Sigmoid colon (tissue), 7 donors: ENCODE results near the gene CNTLN. TPM values are rescaled to one million over a fixed set of nuclear protein-coding genes. Genes with fewer than 3 reads are reported as not detected.
"Not testable (repeated sequence)": the region's sequence is repeated elsewhere in the genome, so short reads cannot be mapped to it uniquely, and the experiment has no call there.

Experiments
- DNase-seq: peaks from one replicate; pipeline ENCODE4 v3.0.0-alpha.2; 2019
- H3K27ac ChIP-seq, 4 donors: fragments of 200-600 bp; sonication (generic); one replicate each; pipeline ENCODE4 v1.5.1; 2016 to 2019; ENCODE audit warnings: mild to moderate bottlenecking in 1 of 4
- H3K27me3 ChIP-seq, 3 donors: fragments of 200-600 bp; sonication (generic); one replicate each; pipeline ENCODE4 v1.5.1; 2019; ENCODE audit warnings: mild to moderate bottlenecking in 1 of 3
- H3K36me3 ChIP-seq, 4 donors: fragments of 200-600 bp; sonication (generic); one replicate each; pipeline ENCODE4 v1.5.1; 2016 to 2019
- H3K4me1 ChIP-seq, 4 donors: fragments of 200-600 bp; sonication (generic); one replicate each; pipeline ENCODE4 v1.5.1; 2017 to 2019
- H3K4me3 ChIP-seq, 4 donors: fragments of 200-600 bp; sonication (generic); one replicate each; pipeline ENCODE4 v1.5.1; 2017 to 2019; ENCODE audit warnings: mild to moderate bottlenecking in 2 of 4, moderate library complexity in 1 of 4
- H3K9me3 ChIP-seq, 4 donors: fragments of 200-600 bp in 3 of 4; sonication (generic) in 3 of 4; one replicate each; pipeline versions ENCODE4 v1.5.1 to v1.6.1; 2013 to 2019
- CTCF ChIP-seq, 4 experiments: fragments of 450-650 bp in 3 of 4; fragments of 200-600 bp in 1 of 4; IDR thresholded peaks; one replicate each; pipeline ENCODE4 v1.5.1; 2016 to 2019; ENCODE audit warnings: antibody characterized with exemption in 4 of 4, mild to moderate bottlenecking in 3 of 4, moderate library complexity in 2 of 4
- EP300 ChIP-seq, 4 donors: sonication (generic); formaldehyde crosslinking; IDR thresholded peaks; one replicate each; pipeline ENCODE4 v1.6.1; 2017; ENCODE audit warnings: antibody characterized with exemption in 4 of 4
- POLR2A ChIP-seq, 2 donors: fragments of 450-650 bp; IDR thresholded peaks; one replicate each; pipeline ENCODE4 v1.6.1; 2016; ENCODE audit warnings: antibody characterized with exemption in 2 of 2, mild to moderate bottlenecking in 2 of 2, moderate library complexity in 2 of 2
- POLR2AphosphoS5 ChIP-seq, 4 donors: sonication (generic); formaldehyde crosslinking; IDR thresholded peaks; one replicate each; pipeline ENCODE4 v1.6.1; 2017; ENCODE audit warnings: antibody characterized with exemption in 4 of 4
- WGBS, 2 donors: extraction: QIAGEN DNeasy Blood & Tissue Kit; methylation state at CpG; one replicate each; pipeline ENCODE4 v1.1.7; 2013; 5-methylcytosine and 5-hydroxymethylcytosine counted together
- intact Hi-C: fragments of 100-400 bp; cut with DNase I; formaldehyde crosslinking; loops from one replicate; pipeline ENCODE4 v1.15.1; 2023
- polyA plus RNA-seq, 3 donors: library from polyadenylated mRNA; stranded (reverse); fragments of 200-250 nt; gene quantifications; one replicate each; pipeline ENCODE4 v1.2.3, GENCODE V29; 2013
- total RNA-seq, 4 donors: library from RNA; depleted of rRNA; stranded (reverse); fragments of >200 nt; gene quantifications; one replicate each; pipeline ENCODE4 v1.1.0, GENCODE V29; 2016
- donor health status: healthy with polysubstance abuse.
- donor health status: Bipolar disorder and iron deficiency.
- donor health status: healthy.

Gene CNTLN
- total and polyA plus RNA-seq, 7 donors = 0.92 to 22.4 (median 12.1) TPM

- Histone ChIP-seq H3K9me3 (no peaks in the 10 kb centered on the region), H3K4me3 (no peak overlapping the region), H3K4me1 (no peaks in the 10 kb centered on the region), H3K27me3 (no peaks in the 10 kb centered on the region), H3K36me3 (peaks cover 0 to 5% (median 0%) of the 10 kb centered on the region in 4 donors), H3K27ac (no peak overlapping the region)
- TF ChIP-seq POLR2AphosphoS5 (IDR thresholded peaks at IDR 0.05) (no peak), CTCF (IDR thresholded peaks at IDR 0.05) (no peak), EP300 (IDR thresholded peaks at IDR 0.05) (no peak), POLR2A (IDR thresholded peaks at IDR 0.05) (no peak)
- intact Hi-C loops = no loop called here
- no peak for DNase-seq
- WGBS, 2 donors = 0% methylated on average over 1 of the region's 1 CpG
Measured at GRCh38 chr9:17389026-17389425, 254.2 kb downstream of the CNTLN start.

- H3K27ac ChIP-seq = no peak overlapping the region
- no peaks in the 10 kb centered on the region for H3K4me1 ChIP-seq
- intact Hi-C loops = no loop called here
- WGBS, 2 donors = 71 to 76% methylated on average over 7 of the region's 7 CpGs
- H3K9me3 ChIP-seq = no peaks in the 10 kb centered on the region
- no peak for TF ChIP-seq POLR2AphosphoS5 (IDR thresholded peaks at IDR 0.05)
- no peak for TF ChIP-seq POLR2A (IDR thresholded peaks at IDR 0.05)
- TF ChIP-seq EP300 (IDR thresholded peaks at IDR 0.05) = no peak
- no peak for DNase-seq
- H3K27me3 ChIP-seq = no peaks in the 10 kb centered on the region
- peaks cover 0 to 19% (median 3%) of the 10 kb centered on the region in 4 donors for H3K36me3 ChIP-seq
- no peak overlapping the region for H3K4me3 ChIP-seq
Measured at GRCh38 chr9:17394881-17395510, 260.2 kb downstream of the CNTLN start.

- H3K27me3 ChIP-seq, H3K9me3 ChIP-seq, intact Hi-C loops, DNase-seq, H3K27ac ChIP-seq, H3K4me1 ChIP-seq, H3K4me3 ChIP-seq: not testable (repeated sequence)
- H3K36me3 ChIP-seq = peaks cover 0 to 19% (median 3%) of the 10 kb centered on the region in 4 donors
- whole genome bisulfite sequencing, 2 donors = 93 to 94% methylated on average over 7 of the region's 7 CpGs
Measured at GRCh38 chr9:17397166-17397728, 262.4 kb downstream of the CNTLN start.

- no peak for DNase-seq
- Histone ChIP-seq H3K4me3 (no peak overlapping the region), H3K9me3 (no peaks in the 10 kb centered on the region), H3K27ac (no peak overlapping the region), H3K27me3 (no peaks in the 10 kb centered on the region), H3K36me3 (peaks cover 0 to 19% (median 3%) of the 10 kb centered on the region in 4 donors), H3K4me1 (no peaks in the 10 kb centered on the region)
- TF ChIP-seq POLR2AphosphoS5 (IDR thresholded peaks at IDR 0.05) = no peak
- TF ChIP-seq CTCF (IDR thresholded peaks at IDR 0.05) = no peak
- no peak for TF ChIP-seq POLR2A (IDR thresholded peaks at IDR 0.05)
- no peak for TF ChIP-seq EP300 (IDR thresholded peaks at IDR 0.05)
- WGBS, 2 donors = 76 to 87% methylated on average over 2 of the region's 2 CpGs
- intact Hi-C loops = no loop called here
Measured at GRCh38 chr9:17398350-17398749, 263.5 kb downstream of the CNTLN start.

- intact Hi-C loops = no loop called here
- H3K9me3 ChIP-seq = no peaks in the 10 kb centered on the region
Measured at GRCh38 chr9:17401858-17402257, 267.0 kb downstream of the CNTLN start.

More at GRCh38 chr9:17401858-17402257, 267.0 kb downstream of the CNTLN start:
- Histone ChIP-seq H3K27me3 (no peaks in the 10 kb centered on the region), H3K36me3 (peaks cover 0 to 11% (median 0%) of the 10 kb centered on the region in 4 donors), H3K27ac (no peak overlapping the region), H3K4me1 (no peaks in the 10 kb centered on the region), H3K4me3 (no peak overlapping the region)
- TF ChIP-seq POLR2AphosphoS5 (IDR thresholded peaks at IDR 0.05) (no peak), EP300 (IDR thresholded peaks at IDR 0.05) (no peak), CTCF (IDR thresholded peaks at IDR 0.05) (no peak), POLR2A (IDR thresholded peaks at IDR 0.05) (no peak)
- 97 to 98% methylated on average over 2 of the region's 2 CpGs for WGBS, 2 donors
- no peak for DNase-seq
